ENCODE results near the gene SBDS. TPM values are rescaled to one million over a fixed set of nuclear protein-coding genes. Genes with fewer than 3 reads are reported as not detected.

Gene SBDS
- total and polyA plus RNA-seq, 2 of the 4 experiments (the other 2 are of a cell fraction), result 43.0 to 65.7 TPM

DNA sequence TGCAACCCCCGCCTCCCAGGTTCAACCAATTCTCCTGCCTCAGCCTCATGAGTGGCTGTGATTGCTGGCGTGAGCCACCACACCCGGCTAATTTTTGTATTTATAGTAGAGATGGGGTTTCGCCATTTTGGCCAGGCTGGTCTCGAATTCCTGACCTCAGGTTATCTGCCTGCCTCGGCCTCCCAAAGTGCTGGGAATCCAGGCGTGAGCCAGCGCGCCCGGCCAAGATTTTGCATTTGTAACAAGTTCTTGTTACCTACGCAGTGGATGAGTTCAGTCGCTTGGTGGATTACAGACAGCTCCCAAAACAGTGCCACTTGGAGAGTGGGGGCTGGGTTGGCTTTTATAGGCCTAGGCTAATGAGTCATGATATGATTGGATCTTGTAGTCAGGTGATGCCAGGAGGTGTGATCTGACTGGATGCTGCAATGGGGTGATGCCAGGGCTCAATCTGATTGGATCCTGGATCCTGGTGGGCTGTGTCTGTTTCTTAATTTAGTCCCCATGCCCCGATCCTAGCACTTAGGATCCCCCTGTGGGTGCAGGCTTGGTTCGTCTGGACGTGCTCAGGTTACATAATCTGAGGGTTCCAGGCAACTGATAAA, 20.3 kb downstream of the SBDS start:
- Histone ChIP-seq H4K8ac (ENCODE audit: low read depth in 2 of 2, low read length in 2 of 2) (no peak overlapping the region), H3K27me3 (ENCODE audit: control insufficient read depth, insufficient read depth, low read length) (no peaks in the 10 kb centered on the region), H2BK120ac (ENCODE audit: low read depth, low read length) (no peak overlapping the region), H3K18ac (ENCODE audit: low read depth, low read length) (no peak overlapping the region), H2AK9ac (replicated peaks; ENCODE audit: low read depth, low read length, poor library complexity) (no peak overlapping the region), H3K27ac (ENCODE audit: insufficient read depth, low read length) (no peak overlapping the region), H3K79me1 (ENCODE audit: low read depth in 1 of 2, low read length in 2 of 2) (no peaks in the 10 kb centered on the region), H4K91ac (ENCODE audit: insufficient read depth, low read depth, low read length) (no peak overlapping the region), H3K4me1 (ENCODE audit: control insufficient read depth, insufficient read depth, low read length) (peaks cover 2% of the 10 kb centered on the region; the same call in 1 of the 2 replicates), H3K9ac (ENCODE audit: low read depth, low read length) (no peak overlapping the region), H3K14ac (replicated peaks; ENCODE audit: low read depth, low read length) (no peak overlapping the region), H2BK15ac (ENCODE audit: low read depth, low read length) (no peak overlapping the region), H3K4me2 (ENCODE audit: low read depth, low read length) (no peak overlapping the region), H3K56ac (ENCODE audit: extremely low read depth, insufficient read depth, low read length) (no peak overlapping the region), H2BK20ac (ENCODE audit: low read depth, low read length) (no peak overlapping the region), H3K4ac (ENCODE audit: low read depth, low read length) (no peak overlapping the region), H3K36me3 (ENCODE audit: control insufficient read depth, insufficient read depth, low read length) (no peaks in the 10 kb centered on the region), H4K20me1 (ENCODE audit: insufficient read depth, low read length) (no peaks in the 10 kb centered on the region), H3K4me3 (ENCODE audit: insufficient read depth, low read depth, low read length) (no peak overlapping the region), H3K9me3 (ENCODE audit: control insufficient read depth, insufficient read depth, low read length) (peaks cover 1% of the 10 kb centered on the region; the same call in 1 of the 2 replicates), H4K5ac (ENCODE audit: low read depth, low read length) (no peak overlapping the region), H2AFZ (replicated peaks; ENCODE audit: low read length, poor library complexity) (no peak overlapping the region), H2BK5ac (ENCODE audit: low read depth, low read length, poor library complexity, severe bottlenecking) (no peak overlapping the region), H2AK5ac (ENCODE audit: low read depth, low read length) (no peak overlapping the region), H3K9me1 (ENCODE audit: insufficient read depth, low read length) (no peaks in the 10 kb centered on the region), H3K23ac (ENCODE audit: low read depth, low read length) (no peak overlapping the region)
- in situ Hi-C loops (cut with MboI; ENCODE audit: low sequenced_read_pairs) (loop anchor here (25.0 kb wide), 1 partner anchor 413 kb away; no protein-coding TSS in a partner anchor), dilution Hi-C loops (cut with HindIII; ENCODE audit: low sequenced_read_pairs, unreplicated experiment) (no loop called here), intact Hi-C loops (cut with micrococcal nuclease) (loop anchor here (10.0 kb wide), 1 partner anchor 50 kb away; the partner anchor contains the start of gene TMEM248)
- no peak for DNase-seq
- CTCF ChIA-PET, result no interaction called here
- POLR2A ChIA-PET (ENCODE audit: unreplicated experiment), result no interaction called here
- no TSS peak for BruUV-seq (replicated peaks)
- ATAC-seq (ENCODE audit: low read depth), result no peak
- 79% methylated on average over 10 of the region's 15 CpGs; no CpG with 5 or more reads in 1 of the 2 experiments for WGBS, 2 experiments (ENCODE audit: extremely low coverage in 2 of 2, insufficient read length in 1 of 2)
- TF ChIP-seq CEBPB (IDR thresholded peaks at IDR 0.05; ENCODE audit: low read depth, low read length) (no peak), RCOR1 (IDR thresholded peaks at IDR 0.05; ENCODE audit: insufficient replicate concordance, low read length) (no peak), RFX5 (IDR thresholded peaks at IDR 0.05; ENCODE audit: low read depth, low read length) (no peak), MXI1 (IDR thresholded peaks at IDR 0.05; ENCODE audit: borderline replicate concordance, low read depth, low read length) (no peak), CTCF (conservative IDR thresholded peaks at IDR 0.05; ENCODE audit: low read depth, low read length) (no peak), SMC3 (IDR thresholded peaks at IDR 0.05; ENCODE audit: low read depth, low read length) (no peak), POLR2A (IDR thresholded peaks at IDR 0.05; ENCODE audit: low read depth, low read length) (no peak), NFE2L2 (IDR thresholded peaks at IDR 0.05; ENCODE audit: low read depth, low read length) (no peak)
- TF ChIP-seq, protein P1, sequence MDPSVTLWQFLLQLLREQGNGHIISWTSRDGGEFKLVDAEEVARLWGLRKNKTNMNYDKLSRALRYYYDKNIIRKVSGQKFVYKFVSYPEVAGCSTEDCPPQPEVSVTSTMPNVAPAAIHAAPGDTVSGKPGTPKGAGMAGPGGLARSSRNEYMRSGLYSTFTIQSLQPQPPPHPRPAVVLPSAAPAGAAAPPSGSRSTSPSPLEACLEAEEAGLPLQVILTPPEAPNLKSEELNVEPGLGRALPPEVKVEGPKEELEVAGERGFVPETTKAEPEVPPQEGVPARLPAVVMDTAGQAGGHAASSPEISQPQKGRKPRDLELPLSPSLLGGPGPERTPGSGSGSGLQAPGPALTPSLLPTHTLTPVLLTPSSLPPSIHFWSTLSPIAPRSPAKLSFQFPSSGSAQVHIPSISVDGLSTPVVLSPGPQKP (IDR thresholded peaks at IDR 0.05; ENCODE audit: borderline replicate concordance, low read depth, low read length), result no peak
- TF ChIP-seq, protein P2, sequence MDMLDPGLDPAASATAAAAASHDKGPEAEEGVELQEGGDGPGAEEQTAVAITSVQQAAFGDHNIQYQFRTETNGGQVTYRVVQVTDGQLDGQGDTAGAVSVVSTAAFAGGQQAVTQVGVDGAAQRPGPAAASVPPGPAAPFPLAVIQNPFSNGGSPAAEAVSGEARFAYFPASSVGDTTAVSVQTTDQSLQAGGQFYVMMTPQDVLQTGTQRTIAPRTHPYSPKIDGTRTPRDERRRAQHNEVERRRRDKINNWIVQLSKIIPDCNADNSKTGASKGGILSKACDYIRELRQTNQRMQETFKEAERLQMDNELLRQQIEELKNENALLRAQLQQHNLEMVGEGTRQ (IDR thresholded peaks at IDR 0.05; ENCODE audit: low read depth, low read length), result no peak; the same call in 1 of the 2 replicates

Measured in IMR-90 (cell line).